Large intestine (tissue), 3 donors: Measurements from ENCODE around the gene SIDT1. TPM values are rescaled to one million over a fixed set of nuclear protein-coding genes. Genes with fewer than 3 reads are reported as not detected.

Experiments
- DNase-seq, 2 donors: peaks; one replicate each; pipeline versions ENCODE4 v3.0.0 to v3.0.0-alpha.2; 2013
- H3K27ac ChIP-seq: one replicate; pipeline ENCODE4 v1.5.1; 2013; ENCODE audit warnings: low read length
- H3K27me3 ChIP-seq: 2 replicates; pipeline ENCODE4 v1.6.1; 2013; ENCODE audit warnings: low read length; ENCODE audit not compliant: control insufficient read depth, insufficient read depth
- H3K36me3 ChIP-seq: 2 replicates; pipeline ENCODE4 v1.6.1; 2013; ENCODE audit warnings: low read length; ENCODE audit not compliant: control insufficient read depth, insufficient read depth
- H3K4me1 ChIP-seq: one replicate; pipeline ENCODE4 v1.6.1; 2013; ENCODE audit warnings: low read length; ENCODE audit not compliant: control insufficient read depth, insufficient read depth
- H3K4me3 ChIP-seq: one replicate; pipeline ENCODE4 v1.5.1; 2013; ENCODE audit warnings: low read length
- H3K9me3 ChIP-seq: one replicate; pipeline ENCODE4 v1.6.1; 2013; ENCODE audit warnings: mild to moderate bottlenecking, low read depth, low read length, moderate library complexity; ENCODE audit not compliant: control insufficient read depth
- WGBS: methylation state at CpG from one replicate; pipeline ENCODE4 v1.1.5; 2013; ENCODE audit warnings: low lambda C conversion rate; ENCODE audit not compliant: insufficient coverage; 5-methylcytosine and 5-hydroxymethylcytosine counted together
- polyA plus RNA-seq: library from polyadenylated mRNA; unstranded; fragments of 120-200 nt; gene quantifications from one replicate; pipeline ENCODE4 v1.2.1, GENCODE V29; 2013

The SIDT1 gene
- polyA plus RNA-seq, 1 donor = 4.5 TPM

- H3K27ac ChIP-seq = peak overlapping the region; percentile 93
- DNase-seq = no peak
- no peaks in the 10 kb centered on the region for H3K36me3 ChIP-seq
- no peaks in the 10 kb centered on the region for H3K9me3 ChIP-seq
- WGBS = 0% methylated on average over 1 of the region's 9 CpGs
- peak overlapping the region; percentile 90 for H3K4me3 ChIP-seq
- H3K27me3 ChIP-seq = no peaks in the 10 kb centered on the region
- H3K4me1 ChIP-seq = no peaks in the 10 kb centered on the region
Measured at GRCh38 chr3:113514265-113514769, 18.0 kb upstream of the SIDT1 start.

GRCh38 chr3:113516115-113516505 lies 16.2 kb upstream of the SIDT1 start:
- no peaks in the 10 kb centered on the region for H3K36me3 ChIP-seq
- peak in 1 of 2 donors; percentile 18 for DNase-seq
- no peaks in the 10 kb centered on the region for H3K9me3 ChIP-seq
- no peak overlapping the region for H3K27ac ChIP-seq
- no peaks in the 10 kb centered on the region for H3K27me3 ChIP-seq
- no peaks in the 10 kb centered on the region for H3K4me1 ChIP-seq
- WGBS = no CpG with 5 or more reads among the region's 5 CpGs
- no peak overlapping the region for H3K4me3 ChIP-seq

GRCh38 chr3:113521981-113522380 lies 10.4 kb upstream of the SIDT1 start:
- Histone ChIP-seq H3K27ac (no peak overlapping the region), H3K9me3 (no peaks in the 10 kb centered on the region), H3K27me3 (peaks cover 3% of the 10 kb centered on the region), H3K36me3 (no peaks in the 10 kb centered on the region), H3K4me3 (no peak overlapping the region), H3K4me1 (no peaks in the 10 kb centered on the region)
- DNase-seq = no peak

GRCh38 chr3:113523241-113523640 lies 9.1 kb upstream of the SIDT1 start:
- no peak for DNase-seq
- H3K27me3 ChIP-seq = peaks cover 3% of the 10 kb centered on the region
- no peak overlapping the region for H3K4me3 ChIP-seq
- H3K9me3 ChIP-seq = no peaks in the 10 kb centered on the region
- no peaks in the 10 kb centered on the region for H3K36me3 ChIP-seq
- WGBS = 83% methylated on average over 1 of the region's 3 CpGs
- H3K27ac ChIP-seq = no peak overlapping the region
- H3K4me1 ChIP-seq = no peaks in the 10 kb centered on the region

- Histone ChIP-seq H3K27me3 (peaks cover 17% of the 10 kb centered on the region), H3K36me3 (no peaks in the 10 kb centered on the region), H3K4me3 (peak overlapping the region; percentile 74), H3K9me3 (no peaks in the 10 kb centered on the region), H3K4me1 (no peaks in the 10 kb centered on the region), H3K27ac (peak overlapping the region; percentile 65)
- peak in 1 of 2 donors; percentile 57 for DNase-seq
- WGBS = no CpG with 5 or more reads among the region's 66 CpGs
Measured at GRCh38 chr3:113532698-113533533, 561 bp downstream of the SIDT1 start.

- H3K4me1 ChIP-seq = no peaks in the 10 kb centered on the region
- H3K27ac ChIP-seq = peak overlapping the region; percentile 16
- no peak for DNase-seq
- no peaks in the 10 kb centered on the region for H3K36me3 ChIP-seq
- 33% methylated on average over 1 of the region's 10 CpGs for WGBS
- H3K4me3 ChIP-seq = peak overlapping the region; percentile 74
- no peaks in the 10 kb centered on the region for H3K9me3 ChIP-seq
- H3K27me3 ChIP-seq = peaks cover 17% of the 10 kb centered on the region
Measured at GRCh38 chr3:113533534-113533892, 1.2 kb downstream of the SIDT1 start.

GRCh38 chr3:113534365-113534764 lies 2.0 kb downstream of the SIDT1 start:
- Histone ChIP-seq H3K9me3 (no peaks in the 10 kb centered on the region), H3K27ac (no peak overlapping the region), H3K4me3 (no peak overlapping the region), H3K4me1 (no peaks in the 10 kb centered on the region), H3K27me3 (peaks cover 17% of the 10 kb centered on the region), H3K36me3 (no peaks in the 10 kb centered on the region)
- DNase-seq = no peak
- WGBS = no CpG with 5 or more reads among the region's 4 CpGs

- no peak for DNase-seq
- no peak overlapping the region for H3K4me3 ChIP-seq
- no peaks in the 10 kb centered on the region for H3K9me3 ChIP-seq
- peaks cover 17% of the 10 kb centered on the region for H3K27me3 ChIP-seq
- H3K4me1 ChIP-seq = no peaks in the 10 kb centered on the region
- no peaks in the 10 kb centered on the region for H3K36me3 ChIP-seq
- H3K27ac ChIP-seq = no peak overlapping the region
- 50% methylated on average over 1 of the region's 5 CpGs for WGBS
Measured at GRCh38 chr3:113535898-113536297, 3.5 kb downstream of the SIDT1 start.

GRCh38 chr3:113536627-113537101 lies 4.3 kb downstream of the SIDT1 start:
- Histone ChIP-seq H3K27me3 (peaks cover 14% of the 10 kb centered on the region), H3K4me3 (no peak overlapping the region), H3K36me3 (no peaks in the 10 kb centered on the region), H3K4me1 (no peaks in the 10 kb centered on the region), H3K27ac (no peak overlapping the region), H3K9me3 (no peaks in the 10 kb centered on the region)
- no peak for DNase-seq

- Histone ChIP-seq H3K9me3 (peaks cover 5% of the 10 kb centered on the region), H3K27ac (no peak overlapping the region), H3K27me3 (peaks cover 14% of the 10 kb centered on the region), H3K4me1 (no peaks in the 10 kb centered on the region), H3K36me3 (no peaks in the 10 kb centered on the region), H3K4me3 (no peak overlapping the region)
- no peak for DNase-seq
Measured at GRCh38 chr3:113537155-113537554, 4.8 kb downstream of the SIDT1 start.

- Histone ChIP-seq H3K4me3 (no peak overlapping the region), H3K36me3 (no peaks in the 10 kb centered on the region), H3K27ac (no peak overlapping the region), H3K9me3 (peaks cover 6% of the 10 kb centered on the region), H3K4me1 (no peaks in the 10 kb centered on the region), H3K27me3 (no peaks in the 10 kb centered on the region)
- DNase-seq = no peak
- WGBS = 83% methylated on average over 1 of the region's 2 CpGs
Measured at GRCh38 chr3:113541519-113541918, 9.2 kb downstream of the SIDT1 start.
